Naive thymus-derived CD4-positive, alpha-beta T cell (primary cell): ENCODE results near the gene POU2F2. TPM values are rescaled to one million over a fixed set of nuclear protein-coding genes. Genes with fewer than 3 reads are reported as not detected.
A peak's percentile ranks its signal among the peaks of the same experiment; 100 is the strongest.
"Not testable (repeated sequence)": the region's sequence is repeated elsewhere in the genome, so short reads cannot be mapped to it uniquely, and the experiment has no call there.

Experiments
- ATAC-seq: fragments of 150-1000 bp; cut with Tn5 transposase; 2 replicates; pipeline ENCODE4 v1.10.0; 2021; ENCODE audit warnings: mild to moderate bottlenecking, moderate library complexity
- CTCF ChIA-PET: fragments of 350-600 bp; sonication (Branson Sonifier 250); formaldehyde crosslinking; loops from one replicate; lab custom pipeline; 2021; ENCODE audit warnings: antibody characterized with exemption; lab: Charles Lee
- POLR2A ChIA-PET: fragments of 350-600 bp; sonication (Branson Sonifier 250); formaldehyde crosslinking; loops from one replicate; lab custom pipeline; 2021; ENCODE audit warnings: antibody characterized with exemption, inconsistent platforms; lab: Charles Lee
- DNase-seq, 9 donors: peaks; one replicate each; pipeline versions ENCODE4 v3.0.0 to v3.0.0-alpha.2; 2020 to 2022; ENCODE audit warnings: mixed read lengths in 1 of 9
- H3K27ac ChIP-seq: one replicate; pipeline ENCODE4 v1.7.0; 2013; ENCODE audit warnings: mild to moderate bottlenecking, low read depth, low read length, moderate library complexity
- H3K27me3 ChIP-seq, 2 donors: one replicate each; pipeline ENCODE4 v1.7.0; 2013; ENCODE audit warnings: low read length in 2 of 2, mild to moderate bottlenecking in 2 of 2, moderate library complexity in 2 of 2; ENCODE audit not compliant: control insufficient read depth in 2 of 2, insufficient read depth in 2 of 2
- H3K36me3 ChIP-seq, 3 experiments: 1 replicate in 2 of 3; 2 replicates in 1 of 3; pipeline ENCODE4 v1.7.0; 2013; ENCODE audit warnings: low read length in 3 of 3, mild to moderate bottlenecking in 3 of 3, moderate library complexity in 1 of 3; ENCODE audit not compliant: insufficient read depth in 3 of 3, control insufficient read depth in 2 of 3
- H3K4me1 ChIP-seq, 2 donors: one replicate each; pipeline ENCODE4 v1.7.0; 2013; ENCODE audit warnings: low read length in 2 of 2, mild to moderate bottlenecking in 2 of 2, moderate library complexity in 1 of 2; ENCODE audit not compliant: control insufficient read depth in 2 of 2, insufficient read depth in 2 of 2
- H3K4me3 ChIP-seq: 2 replicates; pipeline ENCODE4 v1.7.0; 2013; ENCODE audit warnings: mild to moderate bottlenecking, low read length
- H3K9me3 ChIP-seq, 3 experiments: 1 replicate in 2 of 3; 2 replicates in 1 of 3; pipeline ENCODE4 v1.7.0; 2013; ENCODE audit warnings: low read length in 3 of 3; ENCODE audit not compliant: control insufficient read depth in 2 of 3
- H3K27ac Mint-ChIP-seq, 9 donors: one replicate each; pipeline ENCODE4 v1.8.0; 2020 to 2022; ENCODE audit warnings: mixed read lengths in 9 of 9, mild to moderate bottlenecking in 8 of 9, moderate library complexity in 5 of 9, inconsistent platforms in 2 of 9
- H3K27me3 Mint-ChIP-seq, 5 donors: one replicate each; pipeline ENCODE4 v1.8.0; 2021 to 2022; ENCODE audit warnings: mixed read lengths in 5 of 5, mild to moderate bottlenecking in 1 of 5
- H3K36me3 Mint-ChIP-seq, 5 donors: one replicate each; pipeline ENCODE4 v1.8.0; 2020 to 2022; ENCODE audit warnings: mixed read lengths in 5 of 5, mild to moderate bottlenecking in 3 of 5, inconsistent platforms in 1 of 5
- H3K4me1 Mint-ChIP-seq, 7 donors: one replicate each; pipeline ENCODE4 v1.8.0; 2020 to 2022; ENCODE audit warnings: mixed read lengths in 7 of 7, mild to moderate bottlenecking in 3 of 7, inconsistent platforms in 1 of 7
- H3K4me3 Mint-ChIP-seq, 10 donors: one replicate each; pipeline ENCODE4 v1.8.0; 2020 to 2022; ENCODE audit warnings: mild to moderate bottlenecking in 10 of 10, mixed read lengths in 10 of 10, moderate library complexity in 6 of 10, inconsistent platforms in 2 of 10
- H3K9me3 Mint-ChIP-seq, 11 donors: one replicate each; pipeline ENCODE4 v1.8.0; 2020 to 2022; ENCODE audit warnings: mixed read lengths in 11 of 11, mild to moderate bottlenecking in 4 of 11, inconsistent platforms in 1 of 11, moderate library complexity in 1 of 11
- intact Hi-C, 2 donors: fragments of 100-400 bp; cut with micrococcal nuclease; formaldehyde crosslinking; loops; one replicate each; pipeline ENCODE4 v1.15.1; 2023
- polyA plus RNA-seq, 2 donors: library from polyadenylated mRNA; unstranded; fragments of 300-500 nt; fragmentation: Illumina TruSeq; gene quantifications; one replicate each; pipeline ENCODE4 v1.2.3, GENCODE V29; 2021
- total RNA-seq, 6 experiments: library from RNA in 5 of 6; stranded (reverse) in 5 of 6; gene quantifications; 1 replicate in 5 of 6; 2 replicates in 1 of 6; pipeline ENCODE4 v1.2.3 and lab custom pipeline; 2021 to 2026

The POU2F2 gene
- total and polyA plus RNA-seq, 7 experiments from 2014 or later, result 2.2 to 91.3 (median 33.4) TPM

GRCh38 chr19:42108527-42109389 lies 23.5 kb downstream of the POU2F2 start:
- no peak overlapping the region for H3K4me3 ChIP-seq
- Mint-ChIP-seq H3K4me3 (no peak overlapping the region), H3K9me3 (peaks cover 0 to 1% (median 0%) of the 10 kb centered on the region in 11 donors), H3K27ac (peak overlapping the region in 6 of 9 donors; percentile 28 to 60 (median 34)), H3K4me1 (peaks cover 6 to 44% (median 13%) of the 10 kb centered on the region in 7 donors), H3K27me3 (no peaks in the 10 kb centered on the region), H3K36me3 (peaks cover 4 to 18% (median 5%) of the 10 kb centered on the region in 5 donors)
- no peaks in the 10 kb centered on the region for H3K4me1 ChIP-seq
- peak; percentile 100 for ATAC-seq
- POLR2A ChIA-PET, result interaction anchor here (0.8 to 1.2 kb wide), 3 partner anchors 23 to 162 kb away, joined by 3 to 5 read pairs (median 4); partner anchors contain the start of gene POU2F2
- intact Hi-C loops, result loop anchor here (1.0 to 5.0 kb wide), 17 partner anchors 13 to 334 kb away; partner anchors contain the start of genes MEGF8 (in 2 of the 2), POU2F2 (in 2 of the 2), CXCL17 (in 1 of the 2) and ERF (in 1 of the 2)
- CTCF ChIA-PET, result interaction anchor here (0.6 to 4.8 kb wide), 34 partner anchors 9 to 330 kb away, joined by 3 to 38 read pairs (median 4); partner anchors contain the start of genes PAFAH1B3, POU2F2 and PRR19
- peaks cover 0 to 34% (median 3%) of the 10 kb centered on the region in 3 experiments for H3K36me3 ChIP-seq
- no peaks in the 10 kb centered on the region for H3K27me3 ChIP-seq
- no peaks in the 10 kb centered on the region for H3K9me3 ChIP-seq
- no peak overlapping the region for H3K27ac ChIP-seq
- peak; percentile 73 to 89 (median 83) for DNase-seq

- no peak overlapping the region for H3K4me3 Mint-ChIP-seq
- no peak overlapping the region for H3K27ac ChIP-seq
- no peaks in the 10 kb centered on the region for H3K27me3 ChIP-seq
- no peaks in the 10 kb centered on the region for H3K9me3 Mint-ChIP-seq
- ATAC-seq (no peak), DNase-seq (no peak)
- peak overlapping the region in 1 of 9 donors; percentile 53 for H3K27ac Mint-ChIP-seq
- intact Hi-C loops, result loop anchor here (5.0 kb wide), 3 partner anchors 297 to 337 kb away; partner anchors contain the start of gene CXCL17 (in 1 of the 2)
- H3K4me1 ChIP-seq, result no peaks in the 10 kb centered on the region
- H3K36me3 ChIP-seq, result peaks cover 0 to 15% (median 0%) of the 10 kb centered on the region in 3 experiments
- no peak overlapping the region for H3K4me3 ChIP-seq
- peaks cover 6 to 34% (median 13%) of the 10 kb centered on the region in 7 donors for H3K4me1 Mint-ChIP-seq
- no peaks in the 10 kb centered on the region for H3K27me3 Mint-ChIP-seq
- CTCF ChIA-PET, result no interaction called here
- POLR2A ChIA-PET, result interaction anchor here (0.7 kb wide), 1 partner anchor 131 kb away, joined by 3 read pairs; no protein-coding TSS in a partner anchor
- no peaks in the 10 kb centered on the region for H3K9me3 ChIP-seq
- H3K36me3 Mint-ChIP-seq, result peaks cover 4 to 15% (median 11%) of the 10 kb centered on the region in 5 donors
These were observed 26.9 kb downstream of the POU2F2 start for GRCh38 chr19:42105368-42105767.

- peaks cover 0 to 25% (median 7%) of the 10 kb centered on the region in 7 donors for H3K4me1 Mint-ChIP-seq
- Histone ChIP-seq H3K27me3 (no peaks in the 10 kb centered on the region), H3K4me3 (no peak overlapping the region), H3K9me3 (no peaks in the 10 kb centered on the region), H3K4me1 (no peaks in the 10 kb centered on the region), H3K27ac (no peak overlapping the region), H3K36me3 (peaks cover 0 to 32% (median 0%) of the 10 kb centered on the region in 3 experiments)
- no peak overlapping the region for H3K4me3 Mint-ChIP-seq
- ChIA-PET CTCF (interaction anchor here (1.6 kb wide), 1 partner anchor 177 kb away, joined by 4 read pairs; no protein-coding TSS in a partner anchor), POLR2A (interaction anchor here (1.1 kb wide), 1 partner anchor 17 kb away, joined by 3 read pairs; no protein-coding TSS in a partner anchor)
- H3K36me3 Mint-ChIP-seq, result peaks cover 4 to 26% (median 11%) of the 10 kb centered on the region in 5 donors
- H3K27me3 Mint-ChIP-seq, result no peaks in the 10 kb centered on the region
- intact Hi-C loops, result no loop called here
- no peak for DNase-seq
- ATAC-seq, result no peak
- H3K27ac Mint-ChIP-seq, result peak overlapping the region in 1 of 9 donors; percentile 24
- no peaks in the 10 kb centered on the region for H3K9me3 Mint-ChIP-seq
These were observed 29.4 kb downstream of the POU2F2 start for GRCh38 chr19:42102877-42103276.

- H3K27me3 Mint-ChIP-seq, H3K9me3 ChIP-seq, ATAC-seq, H3K27ac ChIP-seq, H3K4me1 ChIP-seq, intact Hi-C loops, H3K4me3 ChIP-seq, H3K9me3 Mint-ChIP-seq, DNase-seq, H3K27me3 ChIP-seq, H3K4me3 Mint-ChIP-seq, H3K27ac Mint-ChIP-seq: not testable (repeated sequence)
- peaks cover 0 to 49% (median 5%) of the 10 kb centered on the region in 3 experiments for H3K36me3 ChIP-seq
- ChIA-PET POLR2A (interaction anchor here (1.3 kb wide), 1 partner anchor 24 kb away, joined by 3 read pairs; the partner anchor contains the start of gene ZNF574), CTCF (interaction anchor here (1.4 kb wide), 1 partner anchor 8 kb away, joined by 8 read pairs; no protein-coding TSS in a partner anchor)
- peaks cover 0 to 12% (median 5%) of the 10 kb centered on the region in 7 donors for H3K4me1 Mint-ChIP-seq
- H3K36me3 Mint-ChIP-seq, result peaks cover 4 to 36% (median 9%) of the 10 kb centered on the region in 5 donors
These were observed 32.0 kb downstream of the POU2F2 start for GRCh38 chr19:42100241-42100640.

- no peak overlapping the region for H3K4me3 ChIP-seq
- Mint-ChIP-seq H3K4me1 (peaks cover 0 to 8% (median 3%) of the 10 kb centered on the region in 7 donors), H3K27ac (no peak overlapping the region), H3K27me3 (no peaks in the 10 kb centered on the region), H3K9me3 (no peaks in the 10 kb centered on the region), H3K4me3 (no peak overlapping the region), H3K36me3 (peaks cover 7 to 39% (median 15%) of the 10 kb centered on the region in 5 donors)
- peaks cover 0 to 53% (median 11%) of the 10 kb centered on the region in 3 experiments for H3K36me3 ChIP-seq
- ChIA-PET POLR2A (interaction anchor here (0.8 kb wide), 1 partner anchor 9 kb away, joined by 3 read pairs; no protein-coding TSS in a partner anchor), CTCF (interaction anchor here (0.5 to 1.4 kb wide), 4 partner anchors 9 to 33 kb away, joined by 3 to 8 read pairs (median 4); no protein-coding TSS in a partner anchor)
- ATAC-seq (no peak), DNase-seq (no peak)
- H3K27ac ChIP-seq, result no peak overlapping the region
- H3K4me1 ChIP-seq, result no peaks in the 10 kb centered on the region
- H3K9me3 ChIP-seq, result no peaks in the 10 kb centered on the region
- intact Hi-C loops, result loop anchor here in 1 of 2 donors (10.0 kb wide), 1 partner anchor 65 kb away; no protein-coding TSS in a partner anchor
- no peaks in the 10 kb centered on the region for H3K27me3 ChIP-seq
These were observed 32.8 kb downstream of the POU2F2 start for GRCh38 chr19:42099336-42099925.

GRCh38 chr19:42098781-42099180 lies 33.5 kb downstream of the POU2F2 start:
- ATAC-seq (no peak), DNase-seq (no peak)
- Mint-ChIP-seq H3K4me1 (peaks cover 0 to 10% (median 5%) of the 10 kb centered on the region in 7 donors), H3K9me3 (no peaks in the 10 kb centered on the region), H3K27ac (no peak overlapping the region), H3K4me3 (no peak overlapping the region), H3K36me3 (peaks cover 10 to 46% (median 20%) of the 10 kb centered on the region in 5 donors), H3K27me3 (no peaks in the 10 kb centered on the region)
- ChIA-PET CTCF (interaction anchor here (1.1 to 1.4 kb wide), 2 partner anchors 10 to 17 kb away, joined by 3 to 8 read pairs; no protein-coding TSS in a partner anchor), POLR2A (interaction anchor here (0.8 kb wide), 1 partner anchor 8 kb away, joined by 3 read pairs; no protein-coding TSS in a partner anchor)
- Histone ChIP-seq H3K27ac (no peak overlapping the region), H3K36me3 (peaks cover 0 to 56% (median 16%) of the 10 kb centered on the region in 3 experiments), H3K4me3 (no peak overlapping the region), H3K27me3 (no peaks in the 10 kb centered on the region), H3K9me3 (no peaks in the 10 kb centered on the region), H3K4me1 (no peaks in the 10 kb centered on the region)
- intact Hi-C loops, result loop anchor here in 1 of 2 donors (10.0 kb wide), 1 partner anchor 64 kb away; no protein-coding TSS in a partner anchor
